Body of pancreas (tissue), 4 donors: ENCODE results near the gene HESX1. TPM values are rescaled to one million over a fixed set of nuclear protein-coding genes. Genes with fewer than 3 reads are reported as not detected.

Experiments used
- ATAC-seq: fragments of 150-250 bp; one replicate; pipeline ENCODE4 v1.9.1; 2016
- DNase-seq, 4 donors: peaks; one replicate each; pipeline ENCODE4 v3.0.0-alpha.2; 2019
- H3K27ac ChIP-seq, 4 donors: fragments of 200-600 bp; sonication (generic); 1 replicate in 3 of 4; 2 replicates in 1 of 4; pipeline versions ENCODE4 v1.5.1 to v1.6.1; 2016 to 2019; ENCODE audit warnings: mild to moderate bottlenecking in 1 of 4, mixed read lengths in 1 of 4, moderate library complexity in 1 of 4
- H3K27me3 ChIP-seq, 2 donors: fragments of 200-600 bp; sonication (generic); one replicate each; pipeline ENCODE4 v1.6.0; 2016; ENCODE audit warnings: mild to moderate bottlenecking in 1 of 2
- H3K36me3 ChIP-seq, 2 donors: fragments of 200-600 bp; sonication (generic); replicated peaks in 1 of 2; 2 replicates each; pipeline ENCODE4 v1.5.1; 2016; ENCODE audit warnings: low read depth in 2 of 2; ENCODE audit not compliant: insufficient read depth in 1 of 2
- H3K4me1 ChIP-seq: fragments of 200-600 bp; sonication (generic); one replicate; pipeline ENCODE4 v1.6.0; 2016
- H3K4me3 ChIP-seq, 2 donors: fragments of 200-600 bp; sonication (generic); 1 replicate in 1 of 2; 2 replicates in 1 of 2; pipeline ENCODE4 v1.5.1; 2016 to 2019
- H3K9me3 ChIP-seq, 3 donors: fragments of 200-600 bp; sonication (generic); 1 replicate in 2 of 3; 2 replicates in 1 of 3; pipeline ENCODE4 v1.5.1; 2016
- CTCF ChIP-seq, 7 experiments: fragments of 450-650 bp in 4 of 7; fragments of 200-600 bp in 3 of 7; sonication (generic) in 3 of 7; IDR thresholded peaks; one replicate each; pipeline ENCODE4 v1.5.1; 2016 to 2019; ENCODE audit warnings: antibody characterized with exemption in 7 of 7
- POLR2A ChIP-seq, 3 donors: fragments of 450-650 bp; IDR thresholded peaks; one replicate each; pipeline ENCODE4 v1.6.1; 2016; ENCODE audit warnings: antibody characterized with exemption in 3 of 3, mild to moderate bottlenecking in 2 of 3
- WGBS, 2 donors: methylation state at CpG; one replicate each; pipeline ENCODE4 v1.1.5; 2017; 5-methylcytosine and 5-hydroxymethylcytosine counted together
- intact Hi-C: fragments of 100-400 bp; cut with DNase I; formaldehyde crosslinking; loops from one replicate; pipeline ENCODE4 v1.15.1; 2023
- total RNA-seq, 2 donors: library from RNA; depleted of rRNA; stranded (reverse); fragments of >200 nt; gene quantifications; one replicate each; pipeline ENCODE4 v1.1.0, GENCODE V29; 2016

The HESX1 gene
- total RNA-seq, 2 donors from 2014 or later: not detected

- Histone ChIP-seq H3K36me3 (no peaks in the 10 kb centered on the region), H3K9me3 (no peaks in the 10 kb centered on the region), H3K27ac (no peak overlapping the region), H3K4me3 (no peak overlapping the region), H3K27me3 (no peaks in the 10 kb centered on the region), H3K4me1 (peaks cover 15% of the 10 kb centered on the region)
- no peak for TF ChIP-seq POLR2A (IDR thresholded peaks at IDR 0.05)
- no peak for TF ChIP-seq CTCF (IDR thresholded peaks at IDR 0.05)
- DNase-seq (no peak), ATAC-seq (no peak)
- WGBS, 2 donors: 67 to 73% methylated on average over 3 of the region's 3 CpGs
- intact Hi-C loops: no loop called here
These were observed 41.5 kb downstream of the HESX1 start for GRCh38 chr3:57158325-57158724.

DNA sequence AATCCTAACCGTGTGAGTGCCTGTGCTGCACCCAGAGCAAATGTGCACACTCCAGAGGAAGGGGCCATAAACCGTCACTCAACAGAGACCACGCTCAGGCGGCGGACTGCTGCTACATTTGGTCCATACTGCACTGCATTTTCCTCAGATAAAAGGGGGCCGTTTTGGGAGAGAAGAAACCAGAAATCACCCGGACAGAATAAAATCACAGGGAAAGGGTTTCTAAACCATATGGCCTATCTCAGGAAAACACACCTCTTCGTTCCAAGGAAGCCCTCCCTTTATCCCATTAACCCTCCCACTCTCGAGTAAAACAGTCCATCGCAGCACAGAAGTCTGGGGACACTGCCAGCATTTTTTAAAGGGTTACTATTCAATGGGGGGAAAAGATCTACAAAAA is 42.2 kb downstream of the HESX1 start:
- intact Hi-C loops: no loop called here
- DNase-seq: no peak
- no peak for TF ChIP-seq CTCF (IDR thresholded peaks at IDR 0.05)
- no peak for TF ChIP-seq POLR2A (IDR thresholded peaks at IDR 0.05)
- 64 to 65% methylated on average over 10 of the region's 10 CpGs for WGBS, 2 donors
- H3K4me3 ChIP-seq: no peak overlapping the region
- no peaks in the 10 kb centered on the region for H3K36me3 ChIP-seq
- no peaks in the 10 kb centered on the region for H3K9me3 ChIP-seq
- no peak overlapping the region for H3K27ac ChIP-seq
- no peak for ATAC-seq
- no peaks in the 10 kb centered on the region for H3K27me3 ChIP-seq
- peaks cover 15% of the 10 kb centered on the region for H3K4me1 ChIP-seq

DNA sequence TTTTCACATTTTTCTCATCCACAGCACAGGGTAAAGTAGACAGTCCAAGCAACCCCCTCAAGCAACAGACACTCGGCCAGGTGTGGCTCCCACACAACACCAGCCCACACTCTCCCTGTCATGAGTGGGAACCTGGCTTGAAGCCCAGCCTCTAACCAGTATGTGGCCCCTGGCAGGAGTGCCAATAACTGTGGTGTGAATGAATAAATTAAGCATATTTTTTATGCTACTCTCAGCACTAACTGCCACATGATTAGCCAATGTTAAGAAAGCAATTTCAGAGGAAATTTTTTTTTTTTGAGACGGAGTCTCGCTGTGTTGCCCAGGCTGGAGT is 44.5 kb downstream of the HESX1 start:
- intact Hi-C loops: no loop called here
- H3K27me3 ChIP-seq: no peaks in the 10 kb centered on the region
- TF ChIP-seq POLR2A (IDR thresholded peaks at IDR 0.05): no peak
- TF ChIP-seq CTCF (IDR thresholded peaks at IDR 0.05): no peak
- no peak overlapping the region for H3K4me3 ChIP-seq
- no peaks in the 10 kb centered on the region for H3K9me3 ChIP-seq
- ATAC-seq (no peak), DNase-seq (no peak)
- no peak overlapping the region for H3K27ac ChIP-seq
- H3K36me3 ChIP-seq: no peaks in the 10 kb centered on the region
- 74 to 84% methylated on average over 3 of the region's 3 CpGs for WGBS, 2 donors
- H3K4me1 ChIP-seq: no peaks in the 10 kb centered on the region

GRCh38 chr3:57154470-57155309 is 45.1 kb downstream of the HESX1 start:
- no peaks in the 10 kb centered on the region for H3K27me3 ChIP-seq
- intact Hi-C loops: no loop called here
- ATAC-seq (no peak), DNase-seq (no peak)
- no peaks in the 10 kb centered on the region for H3K4me1 ChIP-seq
- no peaks in the 10 kb centered on the region for H3K9me3 ChIP-seq
- H3K4me3 ChIP-seq: no peak overlapping the region
- WGBS, 2 donors: 57 to 64% methylated on average over 15 of the region's 15 CpGs
- no peak overlapping the region for H3K27ac ChIP-seq
- no peaks in the 10 kb centered on the region for H3K36me3 ChIP-seq
- no peak for TF ChIP-seq POLR2A (IDR thresholded peaks at IDR 0.05)
- no peak for TF ChIP-seq CTCF (IDR thresholded peaks at IDR 0.05)
